ENCODE measurements around the gene CUL4B. TPM values are rescaled to one million over a fixed set of nuclear protein-coding genes. Genes with fewer than 3 reads are reported as not detected.
A peak's percentile ranks its signal among the peaks of the same experiment; 100 is the strongest.
"Not testable (repeated sequence)": the region's sequence is repeated elsewhere in the genome, so short reads cannot be mapped to it uniquely, and the experiment has no call there.

Gene CUL4B
- total RNA-seq, 1 experiment from 2014 or later = 99.8 TPM

DNA sequence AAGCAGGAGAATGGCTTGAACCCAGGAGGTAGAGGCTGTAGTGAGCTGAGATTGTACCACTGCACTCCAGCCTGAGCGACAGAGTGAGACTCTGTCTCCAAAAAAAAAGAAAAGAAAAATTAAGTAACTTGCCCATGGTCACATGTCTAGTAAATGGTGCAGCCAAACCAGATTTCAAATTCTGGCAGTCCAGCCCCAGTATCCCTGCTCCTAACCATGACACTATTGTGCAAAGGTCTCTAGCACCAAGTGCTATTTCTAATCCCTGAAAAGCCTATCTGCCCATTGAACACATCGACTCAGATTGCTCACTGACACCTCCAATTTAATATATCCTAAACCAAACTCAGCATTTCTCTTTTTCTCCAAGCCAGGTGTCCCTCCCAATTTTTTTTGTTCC is 84.0 kb downstream of the CUL4B start:
- Histone ChIP-seq H3K4me3 (ENCODE audit: low read depth in 2 of 2, low read length in 2 of 2) (no peak overlapping the region), H3K9me3 (ENCODE audit: control insufficient read depth, insufficient read depth, low read depth, low read length) (no peaks in the 10 kb centered on the region), H3K27ac (ENCODE audit: low read length) (no peak overlapping the region), H3K4me1 (ENCODE audit: control insufficient read depth, insufficient read depth, low read length) (no peaks in the 10 kb centered on the region), H3K27me3 (ENCODE audit: control insufficient read depth, insufficient read depth, low read length) (no peaks in the 10 kb centered on the region), H3K36me3 (ENCODE audit: control insufficient read depth, insufficient read depth, low read length) (no peaks in the 10 kb centered on the region)
- no peak for ATAC-seq
- in situ Hi-C loops (cut with HindIII; ENCODE audit: low pct_unique_long_range_greater_than_20kb, low sequenced_read_pairs) = no loop called here
- no peak for TF ChIP-seq TCF7L2 (IDR thresholded peaks at IDR 0.05; ENCODE audit: low read depth, low read length)
- no peak for TF ChIP-seq SIN3A (IDR thresholded peaks at IDR 0.05; ENCODE audit: borderline replicate concordance, insufficient read depth, low read depth, low read length)
- TF ChIP-seq, protein P1, sequence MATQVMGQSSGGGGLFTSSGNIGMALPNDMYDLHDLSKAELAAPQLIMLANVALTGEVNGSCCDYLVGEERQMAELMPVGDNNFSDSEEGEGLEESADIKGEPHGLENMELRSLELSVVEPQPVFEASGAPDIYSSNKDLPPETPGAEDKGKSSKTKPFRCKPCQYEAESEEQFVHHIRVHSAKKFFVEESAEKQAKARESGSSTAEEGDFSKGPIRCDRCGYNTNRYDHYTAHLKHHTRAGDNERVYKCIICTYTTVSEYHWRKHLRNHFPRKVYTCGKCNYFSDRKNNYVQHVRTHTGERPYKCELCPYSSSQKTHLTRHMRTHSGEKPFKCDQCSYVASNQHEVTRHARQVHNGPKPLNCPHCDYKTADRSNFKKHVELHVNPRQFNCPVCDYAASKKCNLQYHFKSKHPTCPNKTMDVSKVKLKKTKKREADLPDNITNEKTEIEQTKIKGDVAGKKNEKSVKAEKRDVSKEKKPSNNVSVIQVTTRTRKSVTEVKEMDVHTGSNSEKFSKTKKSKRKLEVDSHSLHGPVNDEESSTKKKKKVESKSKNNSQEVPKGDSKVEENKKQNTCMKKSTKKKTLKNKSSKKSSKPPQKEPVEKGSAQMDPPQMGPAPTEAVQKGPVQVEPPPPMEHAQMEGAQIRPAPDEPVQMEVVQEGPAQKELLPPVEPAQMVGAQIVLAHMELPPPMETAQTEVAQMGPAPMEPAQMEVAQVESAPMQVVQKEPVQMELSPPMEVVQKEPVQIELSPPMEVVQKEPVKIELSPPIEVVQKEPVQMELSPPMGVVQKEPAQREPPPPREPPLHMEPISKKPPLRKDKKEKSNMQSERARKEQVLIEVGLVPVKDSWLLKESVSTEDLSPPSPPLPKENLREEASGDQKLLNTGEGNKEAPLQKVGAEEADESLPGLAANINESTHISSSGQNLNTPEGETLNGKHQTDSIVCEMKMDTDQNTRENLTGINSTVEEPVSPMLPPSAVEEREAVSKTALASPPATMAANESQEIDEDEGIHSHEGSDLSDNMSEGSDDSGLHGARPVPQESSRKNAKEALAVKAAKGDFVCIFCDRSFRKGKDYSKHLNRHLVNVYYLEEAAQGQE (IDR thresholded peaks at IDR 0.05; ENCODE audit: insufficient read depth in 1 of 2, low read depth in 2 of 2, low read length in 1 of 2) = no peak
- TF ChIP-seq, protein P2, sequence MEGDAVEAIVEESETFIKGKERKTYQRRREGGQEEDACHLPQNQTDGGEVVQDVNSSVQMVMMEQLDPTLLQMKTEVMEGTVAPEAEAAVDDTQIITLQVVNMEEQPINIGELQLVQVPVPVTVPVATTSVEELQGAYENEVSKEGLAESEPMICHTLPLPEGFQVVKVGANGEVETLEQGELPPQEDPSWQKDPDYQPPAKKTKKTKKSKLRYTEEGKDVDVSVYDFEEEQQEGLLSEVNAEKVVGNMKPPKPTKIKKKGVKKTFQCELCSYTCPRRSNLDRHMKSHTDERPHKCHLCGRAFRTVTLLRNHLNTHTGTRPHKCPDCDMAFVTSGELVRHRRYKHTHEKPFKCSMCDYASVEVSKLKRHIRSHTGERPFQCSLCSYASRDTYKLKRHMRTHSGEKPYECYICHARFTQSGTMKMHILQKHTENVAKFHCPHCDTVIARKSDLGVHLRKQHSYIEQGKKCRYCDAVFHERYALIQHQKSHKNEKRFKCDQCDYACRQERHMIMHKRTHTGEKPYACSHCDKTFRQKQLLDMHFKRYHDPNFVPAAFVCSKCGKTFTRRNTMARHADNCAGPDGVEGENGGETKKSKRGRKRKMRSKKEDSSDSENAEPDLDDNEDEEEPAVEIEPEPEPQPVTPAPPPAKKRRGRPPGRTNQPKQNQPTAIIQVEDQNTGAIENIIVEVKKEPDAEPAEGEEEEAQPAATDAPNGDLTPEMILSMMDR (IDR thresholded peaks at IDR 0.05) = no peak
- no peak for TF ChIP-seq POLR2AphosphoS5 (IDR thresholded peaks at IDR 0.05; ENCODE audit: low read depth, low read length)
- CTCF ChIA-PET = no interaction called here
- POLR2A ChIA-PET = interaction anchor here (0.6 kb wide), 1 partner anchor 242 kb away, joined by 4 read pairs; no protein-coding TSS in a partner anchor
- DNase-seq (ENCODE audit: low read depth, low spot score) = no peak
- BruUV-seq (replicated peaks) = no TSS peak
- intact Hi-C loops (cut with micrococcal nuclease; ENCODE audit: unreplicated experiment) = no loop called here

DNA sequence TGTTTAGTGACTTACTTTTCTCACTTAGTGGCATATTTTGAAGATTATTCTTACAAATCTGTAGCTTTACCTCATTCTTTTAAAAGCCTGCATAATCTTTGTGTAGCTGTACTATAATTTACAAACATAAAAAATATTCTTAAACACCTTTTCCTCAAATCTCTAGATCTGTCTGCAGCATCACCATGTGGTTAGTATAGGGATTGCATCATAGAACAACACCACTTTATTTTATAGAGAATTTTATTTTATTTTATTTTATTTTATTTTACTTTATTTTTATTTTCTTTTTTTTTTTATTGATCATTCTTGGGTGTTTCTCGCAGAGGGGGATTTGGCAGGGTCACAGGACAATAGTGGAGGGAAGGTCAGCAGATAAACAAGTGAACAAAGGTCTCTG is 85.3 kb downstream of the CUL4B start:
- H3K36me3 ChIP-seq (ENCODE audit: control insufficient read depth, insufficient read depth, low read length); DNase-seq (ENCODE audit: low read depth, low spot score); in situ Hi-C loops (cut with HindIII; ENCODE audit: low pct_unique_long_range_greater_than_20kb, low sequenced_read_pairs); H3K4me1 ChIP-seq (ENCODE audit: control insufficient read depth, insufficient read depth, low read length); POLR2A ChIA-PET; H3K9me3 ChIP-seq (ENCODE audit: control insufficient read depth, insufficient read depth, low read depth, low read length); H3K4me3 ChIP-seq (ENCODE audit: low read depth in 2 of 2, low read length in 2 of 2); BruUV-seq (replicated peaks); intact Hi-C loops (cut with micrococcal nuclease; ENCODE audit: unreplicated experiment); H3K27ac ChIP-seq (ENCODE audit: low read length); H3K27me3 ChIP-seq (ENCODE audit: control insufficient read depth, insufficient read depth, low read length); ATAC-seq: not testable (repeated sequence)
- CTCF ChIA-PET = interaction anchor here (0.7 to 1.2 kb wide), 2 partner anchors 111 to 255 kb away, joined by 3 to 5 read pairs; no protein-coding TSS in a partner anchor
- TF ChIP-seq, protein P2 (IDR thresholded peaks at IDR 0.05) = peak; percentile 51

Other genes starting within 250 kb of the CUL4B start
- 0.31 TPM for gene TMEM255A, start 249.5 kb downstream of the CUL4B start, total RNA-seq (2021; ENCODE audit: unreplicated experiment)
- not detected for gene ATP1B4, start 198.9 kb downstream of the CUL4B start, total RNA-seq (2021; ENCODE audit: unreplicated experiment)
- gene LAMP2, start 91.7 kb downstream of the CUL4B start, total RNA-seq (2021; ENCODE audit: unreplicated experiment) = 243 TPM
- gene MCTS1, start 43.1 kb upstream of the CUL4B start, total RNA-seq (2021; ENCODE audit: unreplicated experiment) = 110 TPM
- gene C1GALT1C1, start 69.1 kb upstream of the CUL4B start, total RNA-seq (2021; ENCODE audit: unreplicated experiment) = 32.4 TPM